NCI-H2029 (cell line): ENCODE results near the gene TNFRSF1A.

Source experiments
- DNase-seq: peaks from one replicate; lab custom pipeline; 2025; lab: John Stamatoyannopoulos, UW

TNFRSF1A gene

DNA sequence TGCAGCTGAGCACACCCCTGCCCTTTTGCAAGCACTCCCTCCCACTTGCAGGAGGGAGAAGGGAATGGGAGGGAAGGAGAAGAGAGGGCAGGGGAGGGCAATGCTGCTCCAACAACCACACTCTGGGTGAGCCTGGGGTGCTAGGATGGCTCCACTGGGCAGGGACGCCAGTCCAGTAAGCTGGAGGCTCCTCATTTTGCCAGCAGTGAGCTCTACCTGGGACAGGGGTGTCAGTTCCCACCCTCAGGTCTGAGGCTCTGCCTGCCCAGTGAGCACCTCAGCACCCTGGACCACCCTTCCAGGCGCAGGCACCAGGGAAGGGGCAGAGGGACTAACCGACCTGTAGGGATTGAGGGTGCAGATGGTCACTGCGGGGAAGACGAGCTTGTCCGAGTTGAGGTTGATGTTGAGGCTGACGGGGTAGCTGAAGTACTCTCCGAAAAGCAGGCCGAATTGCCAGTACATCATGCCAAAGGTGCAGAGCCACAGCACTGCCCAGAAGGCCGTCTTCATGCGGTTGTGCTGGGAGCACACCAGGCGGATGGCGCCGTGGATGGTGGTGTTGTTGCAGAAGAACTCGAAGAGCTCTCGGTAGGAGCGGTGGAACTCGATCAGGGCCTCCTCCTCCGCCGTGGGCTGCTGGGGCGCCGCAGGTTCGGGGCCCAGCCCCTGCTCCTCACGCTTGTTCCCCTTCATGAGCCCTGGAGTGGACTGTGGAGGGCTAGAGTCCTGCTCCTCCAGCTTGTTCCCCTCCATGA lies 32.3 kb upstream of the TNFRSF1A start:
- DNase-seq, result peak; percentile 43

DNA sequence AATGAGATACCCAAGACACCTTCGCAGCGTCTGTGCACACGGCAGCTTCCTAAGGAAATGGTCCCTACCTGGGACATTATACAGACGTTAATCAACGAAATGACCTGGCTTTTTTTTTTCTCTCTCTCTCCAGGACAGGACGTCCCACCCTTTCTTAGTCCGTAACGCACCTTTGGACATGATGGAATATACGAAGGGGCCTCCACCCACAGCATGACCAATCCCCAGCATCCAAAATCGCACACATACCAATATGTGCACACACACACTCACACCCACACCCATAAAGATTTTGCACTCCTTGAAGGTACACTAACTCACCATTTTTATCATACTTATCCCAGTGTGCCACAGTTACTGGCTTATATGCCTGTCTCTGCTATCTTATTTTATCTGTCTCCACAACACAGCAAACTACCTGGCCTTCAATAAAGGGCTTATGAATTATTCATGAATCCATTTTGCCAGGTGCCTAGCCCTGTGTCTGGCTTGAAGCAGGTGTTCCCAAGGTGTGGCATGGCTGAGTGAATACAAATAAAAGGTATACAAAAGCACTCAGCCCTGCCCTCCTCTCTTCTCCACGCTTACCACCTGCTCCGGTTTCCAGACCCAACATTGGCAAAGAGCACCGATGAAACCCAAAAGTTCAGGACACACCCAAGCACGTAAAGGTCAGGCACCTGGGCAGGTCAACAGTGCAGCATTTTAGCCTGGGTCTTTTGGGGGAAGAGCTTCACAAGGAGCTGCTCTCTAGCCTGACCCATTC lies 31.3 kb upstream of the TNFRSF1A start:
- DNase-seq, result peak; percentile 95

DNA sequence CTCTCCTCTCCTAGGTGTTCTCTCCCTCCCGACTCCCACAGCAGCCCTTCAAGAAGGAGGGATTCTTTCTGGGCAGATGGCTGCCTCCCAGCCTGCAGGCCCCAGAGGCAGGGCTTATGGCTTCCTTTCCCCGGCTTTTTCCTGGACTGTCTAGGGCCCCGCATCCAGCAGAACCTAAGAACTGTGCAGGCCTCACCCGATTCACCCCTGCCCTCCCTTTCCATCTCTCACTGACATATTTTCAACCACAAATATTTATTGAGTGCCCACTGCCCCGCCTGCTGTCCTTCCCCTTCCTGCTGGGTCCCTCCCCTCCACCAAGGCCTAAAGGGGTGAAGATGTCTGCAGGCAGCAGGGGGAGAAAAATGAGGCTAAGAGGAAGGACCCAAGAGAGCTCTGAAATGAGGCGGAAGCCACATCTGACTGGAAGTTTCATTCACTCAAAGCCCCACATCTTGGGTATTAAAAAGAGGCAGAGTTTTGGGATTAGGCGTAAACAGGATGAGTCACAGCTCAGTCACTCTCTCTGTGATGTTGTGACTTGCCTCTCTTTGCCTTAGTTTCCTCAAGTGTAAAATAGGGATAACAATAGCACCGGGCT lies 30.6 kb upstream of the TNFRSF1A start:
- peak; percentile 86 for DNase-seq

DNA sequence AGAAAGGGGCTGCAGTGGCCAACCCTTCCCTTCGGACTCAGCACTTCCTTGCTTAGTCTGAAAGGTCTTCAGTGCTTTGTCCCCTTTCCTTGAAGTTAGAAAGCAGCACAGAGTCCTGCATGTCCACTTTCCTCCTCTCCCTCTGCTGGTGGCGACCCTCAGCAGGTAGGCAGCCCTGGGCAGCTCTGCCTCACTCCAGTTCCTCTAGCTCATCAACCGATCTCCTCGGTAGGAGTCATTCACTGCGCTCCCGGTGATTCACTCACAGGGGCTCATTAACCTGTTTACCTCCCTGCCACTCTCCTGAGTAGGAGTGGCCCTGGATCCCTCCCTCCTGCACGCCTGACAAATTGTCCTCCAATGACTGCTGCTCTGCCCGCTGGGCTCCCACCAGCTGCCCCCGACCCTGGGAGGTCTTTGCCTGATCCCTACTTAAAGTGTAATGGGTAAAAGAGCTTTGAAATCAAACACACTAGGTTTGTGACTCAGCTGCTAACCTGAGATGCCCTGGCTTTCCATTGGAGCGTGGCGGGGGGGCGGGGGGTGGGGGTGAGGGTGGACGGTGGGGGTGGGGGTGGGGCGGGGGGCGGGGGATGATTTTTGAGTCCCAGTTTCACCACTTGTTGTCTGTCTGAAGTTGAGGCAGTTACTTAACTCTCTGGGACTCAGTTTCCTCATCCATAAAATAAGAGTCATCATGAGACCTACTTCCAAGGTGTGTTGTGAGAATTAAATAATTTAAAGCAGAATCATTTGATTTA lies 29.3 kb upstream of the TNFRSF1A start:
- peak; percentile 95 for DNase-seq

DNA sequence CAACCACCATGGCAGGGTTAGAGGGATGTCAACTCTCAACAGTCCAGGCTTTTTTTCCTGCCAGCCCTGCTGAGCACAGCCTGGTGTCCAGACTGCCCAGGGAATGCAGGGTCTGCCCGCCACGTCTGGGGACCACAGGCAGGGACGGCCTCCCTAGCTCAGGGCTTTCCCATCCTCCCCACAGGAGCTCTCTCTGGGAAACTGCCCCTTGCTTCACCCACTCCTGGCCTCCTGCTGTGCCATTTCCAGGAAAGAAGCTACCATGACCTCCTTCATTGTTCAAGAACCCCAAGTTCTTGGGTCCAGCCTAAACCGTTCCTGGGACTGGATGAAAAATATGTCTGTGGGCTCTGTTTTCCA lies 28.7 kb upstream of the TNFRSF1A start:
- DNase-seq, result no peak

DNA sequence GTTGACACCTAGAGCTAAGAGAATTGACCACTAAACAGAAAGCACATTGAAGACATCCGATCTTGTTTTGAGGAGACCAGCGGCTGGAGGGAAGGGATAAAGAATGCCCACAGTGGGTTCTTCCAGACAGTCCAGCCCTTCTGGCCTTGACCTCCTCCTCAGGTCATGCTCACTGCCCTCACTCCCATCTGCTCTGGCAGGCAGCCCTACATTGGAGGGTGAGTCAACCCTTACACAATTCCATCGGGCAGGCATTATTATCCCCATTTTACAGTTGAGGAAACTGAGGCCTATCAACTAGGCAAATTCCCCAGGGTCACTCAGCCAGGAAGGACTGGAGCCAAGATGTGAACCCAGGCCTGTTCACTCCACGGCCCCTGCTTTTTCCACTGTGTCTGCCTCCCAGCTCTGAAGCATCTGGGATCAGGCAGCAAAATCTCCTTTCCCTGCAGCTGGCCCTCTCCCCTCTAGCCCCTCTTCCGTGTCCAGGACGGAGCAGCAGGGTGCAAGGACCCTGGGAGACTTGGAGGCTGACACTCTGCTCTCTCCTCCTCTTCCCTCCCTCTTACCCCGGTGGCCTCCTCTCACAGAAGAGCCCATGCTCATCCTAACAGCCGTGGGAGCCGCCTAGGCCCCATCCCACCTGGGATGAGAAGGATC lies 28.2 kb upstream of the TNFRSF1A start:
- no peak for DNase-seq

DNA sequence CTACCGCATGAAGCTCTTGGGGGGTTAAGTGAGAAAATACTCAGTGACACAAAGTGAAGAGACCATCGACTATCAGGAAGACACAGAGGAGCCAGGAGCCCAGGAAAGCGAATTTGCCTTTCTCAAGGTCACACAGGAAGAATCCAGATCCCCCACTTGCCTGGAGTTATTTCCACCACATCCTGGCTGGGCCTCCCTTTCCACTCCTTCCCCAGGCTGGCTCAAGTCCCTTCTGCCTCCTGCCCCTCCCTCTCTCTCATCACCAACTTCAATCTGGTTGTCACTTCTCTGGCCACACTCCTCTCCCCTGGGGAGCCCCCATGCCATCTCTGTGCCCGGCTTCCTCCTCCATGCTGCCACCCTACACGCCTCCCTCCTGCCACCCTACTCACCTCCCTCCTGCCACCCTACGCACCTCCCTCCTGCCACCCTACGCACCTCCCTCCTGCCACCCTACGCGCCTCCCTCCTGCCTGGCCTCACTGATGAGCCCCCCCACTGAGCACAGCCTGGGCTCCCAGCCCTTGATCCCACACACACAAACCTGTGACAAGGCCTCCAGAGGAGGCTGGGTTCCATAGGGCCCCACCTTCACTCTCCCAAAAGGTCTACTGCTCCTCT lies 27.1 kb upstream of the TNFRSF1A start:
- no peak for DNase-seq

DNA sequence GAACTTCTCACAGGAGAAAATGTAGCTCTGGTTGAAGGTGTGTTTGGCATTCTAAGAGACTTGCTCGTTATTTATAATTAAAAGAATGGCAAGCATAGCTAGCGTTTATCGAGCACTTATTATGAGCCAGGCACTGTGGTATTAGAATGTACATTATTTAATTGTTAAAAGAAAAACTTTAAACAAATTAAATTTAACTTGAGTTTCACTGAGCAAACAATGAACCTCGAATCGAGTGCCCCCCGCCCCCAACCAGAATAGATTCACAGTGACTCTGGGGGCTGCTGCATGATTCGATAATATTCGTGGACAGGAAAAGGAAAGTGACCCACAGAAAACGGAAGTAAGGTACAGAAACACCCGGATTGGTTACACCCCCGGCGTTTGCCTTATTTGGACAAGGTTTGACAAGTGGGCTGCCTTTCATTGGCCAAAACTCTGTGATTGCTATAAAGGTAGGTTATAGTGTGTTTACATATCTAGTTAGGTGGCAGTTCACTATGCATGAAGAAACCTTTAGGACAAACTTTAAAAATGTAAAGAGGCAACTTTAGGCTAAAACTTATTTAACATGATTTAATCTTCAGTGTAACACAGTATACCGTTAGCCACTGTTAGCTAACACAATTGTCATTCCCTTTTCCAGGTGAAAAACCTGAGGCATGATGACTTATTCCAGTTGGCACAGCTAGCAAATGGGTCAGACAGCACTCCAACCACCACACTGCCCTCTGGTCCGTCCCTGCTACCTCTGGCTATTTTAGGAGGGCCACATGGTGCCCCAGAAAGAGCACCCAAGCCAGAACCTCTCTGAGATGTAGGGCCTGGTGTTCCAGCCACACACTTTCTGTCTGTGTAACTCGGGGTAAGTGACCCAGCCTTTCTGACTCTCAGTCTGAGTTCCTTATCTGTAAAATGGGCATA lies 26.4 kb upstream of the TNFRSF1A start:
- DNase-seq, result peak; percentile 77

DNA sequence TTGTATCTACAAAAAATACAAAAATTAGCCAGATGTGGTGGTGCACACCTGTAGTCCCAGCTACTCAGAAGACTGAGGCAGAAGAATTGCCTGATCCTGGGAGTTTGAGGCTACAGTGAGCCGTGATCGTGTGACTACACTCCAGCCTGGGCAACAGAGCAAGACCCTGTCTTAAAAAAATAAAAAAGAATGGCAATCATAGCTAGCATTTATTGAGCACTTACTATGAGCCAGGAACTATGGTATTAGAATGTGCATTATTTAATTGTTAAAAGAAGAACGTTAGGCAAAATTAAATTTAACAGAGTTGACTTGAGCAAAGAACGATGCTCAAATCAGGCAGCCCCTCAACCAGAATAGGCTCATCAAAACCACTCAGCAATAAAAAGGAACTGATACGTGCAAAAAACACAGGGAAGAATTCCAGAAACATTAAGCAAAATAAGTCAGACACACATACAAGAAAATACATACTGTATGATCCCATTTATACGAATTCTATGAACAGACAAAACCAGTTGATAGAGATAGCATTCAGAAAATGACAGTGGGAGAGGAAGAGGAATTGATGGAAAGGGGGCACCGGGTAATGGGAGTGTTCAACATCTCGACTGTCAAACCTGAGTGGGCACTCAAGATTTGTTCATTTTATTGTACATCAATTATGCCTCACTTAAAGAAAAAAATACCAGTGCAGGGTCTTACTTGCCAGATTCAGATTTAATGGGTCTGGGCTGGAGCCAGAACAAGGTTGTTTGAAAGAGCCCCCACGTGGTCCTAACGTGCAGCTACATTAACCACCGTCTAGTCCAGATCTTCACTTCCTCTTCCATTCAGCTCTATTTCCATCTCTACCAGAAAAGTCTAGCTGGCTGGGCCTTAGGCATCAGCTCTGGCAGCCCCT lies 25.4 kb upstream of the TNFRSF1A start:
- peak; percentile 39 for DNase-seq

DNA sequence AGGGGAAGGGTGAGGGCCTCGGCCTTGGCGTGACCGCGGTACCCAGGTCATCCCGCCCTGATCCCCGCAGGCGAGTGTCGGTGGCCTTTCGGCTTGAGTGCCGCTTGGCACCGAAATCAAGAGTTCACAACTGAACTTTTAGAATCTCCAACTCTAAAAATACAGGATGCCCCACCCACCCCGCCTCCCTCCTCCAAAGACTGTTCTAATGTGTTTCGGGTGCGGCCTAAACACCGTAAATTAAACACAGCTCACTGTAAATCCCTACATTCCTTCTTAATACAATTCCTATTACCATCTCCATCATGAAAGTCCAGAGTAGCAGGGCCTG lies 22.1 kb upstream of the TNFRSF1A start:
- no peak for DNase-seq

DNA sequence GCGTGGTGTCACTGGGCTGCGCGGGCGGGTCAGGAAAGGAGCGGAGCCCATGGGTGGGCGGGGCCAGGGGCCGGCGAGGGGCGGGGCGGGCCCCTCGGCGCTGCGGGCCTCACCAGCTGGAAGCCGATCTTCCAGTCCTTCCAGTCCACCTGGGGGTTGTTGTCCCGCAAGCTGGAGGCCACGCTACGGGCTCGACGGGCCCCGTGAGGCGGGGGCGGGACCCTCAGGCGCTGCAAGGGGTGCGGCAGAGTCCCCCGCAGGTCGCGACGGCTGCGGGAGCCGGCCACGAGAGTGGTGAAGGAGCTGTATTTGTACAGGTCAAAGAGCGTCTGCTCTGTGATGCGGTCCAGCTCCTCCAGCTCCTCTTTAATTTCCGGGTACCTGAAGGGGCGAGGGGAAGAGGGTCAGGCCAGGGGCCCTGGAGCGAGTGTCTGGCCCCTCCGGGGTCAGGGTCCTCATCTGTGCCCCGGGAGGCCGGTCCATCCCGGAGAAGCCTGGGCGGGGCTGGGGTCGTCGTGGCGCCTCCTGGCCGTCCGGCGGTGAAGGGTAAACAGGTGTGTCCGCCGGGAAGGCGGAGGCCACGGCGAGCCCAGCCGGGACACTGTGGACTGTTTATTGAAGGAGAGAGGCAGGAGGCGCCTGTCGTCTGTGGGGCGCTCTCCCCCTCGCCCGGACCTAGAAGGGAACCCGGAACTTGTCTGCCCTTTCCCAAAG lies 21.6 kb upstream of the TNFRSF1A start:
- DNase-seq, result no peak

DNA sequence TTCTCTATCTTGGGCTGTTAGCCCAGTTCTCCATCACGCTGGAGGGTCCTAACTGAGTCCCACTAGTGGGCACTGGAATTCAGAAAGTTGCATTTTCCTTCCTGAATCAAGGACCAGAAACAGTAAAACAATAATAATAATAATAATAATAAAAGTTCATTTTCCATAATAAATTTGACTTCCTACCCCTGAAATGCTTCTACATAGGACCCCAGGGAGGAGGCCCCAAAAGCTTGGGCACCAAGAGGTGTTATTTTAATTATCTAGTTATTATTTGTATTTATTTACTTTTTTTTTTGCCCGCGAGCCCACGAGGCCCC lies 21.1 kb upstream of the TNFRSF1A start:
- no peak for DNase-seq

DNA sequence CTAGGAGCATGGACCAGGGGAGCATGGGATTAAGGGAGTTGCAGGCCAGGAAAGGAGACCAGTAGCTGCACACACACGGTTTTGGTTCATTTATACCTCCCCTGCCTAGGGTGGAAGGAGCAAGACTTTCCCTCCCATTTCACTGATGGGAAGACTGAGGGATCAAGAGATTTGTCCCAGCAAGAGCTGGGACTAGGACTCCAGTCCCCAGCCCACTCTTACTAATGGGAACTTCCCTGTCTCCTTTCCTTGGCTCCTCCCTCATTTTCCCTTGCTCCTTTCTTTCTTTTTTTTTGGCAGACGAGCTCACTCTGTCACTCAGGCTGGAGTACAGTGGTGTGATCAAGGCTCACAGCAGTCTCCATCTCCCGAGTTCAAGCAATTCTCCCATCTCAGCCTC lies 20.5 kb upstream of the TNFRSF1A start:
- DNase-seq, result no peak

DNA sequence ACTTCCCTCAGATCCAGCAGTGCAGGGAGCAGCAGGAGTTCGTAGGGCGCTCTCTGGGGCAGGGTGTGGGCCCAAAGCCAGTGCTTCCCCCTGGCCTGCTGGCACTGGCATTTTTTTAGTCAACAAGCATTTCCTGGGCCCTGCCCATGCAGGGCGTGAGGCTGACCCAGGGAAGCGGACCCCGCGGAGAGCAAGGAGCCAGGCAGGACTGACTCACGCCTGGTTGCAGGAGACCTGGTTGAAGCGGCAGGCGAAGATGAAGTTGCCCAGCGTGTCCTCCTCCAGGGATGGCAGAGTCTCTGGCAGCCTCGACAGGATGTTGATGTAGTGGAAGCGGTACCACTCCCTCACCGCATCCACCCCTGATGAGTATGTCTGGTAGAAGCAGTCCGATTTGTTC lies 20.0 kb upstream of the TNFRSF1A start:
- no peak for DNase-seq

DNA sequence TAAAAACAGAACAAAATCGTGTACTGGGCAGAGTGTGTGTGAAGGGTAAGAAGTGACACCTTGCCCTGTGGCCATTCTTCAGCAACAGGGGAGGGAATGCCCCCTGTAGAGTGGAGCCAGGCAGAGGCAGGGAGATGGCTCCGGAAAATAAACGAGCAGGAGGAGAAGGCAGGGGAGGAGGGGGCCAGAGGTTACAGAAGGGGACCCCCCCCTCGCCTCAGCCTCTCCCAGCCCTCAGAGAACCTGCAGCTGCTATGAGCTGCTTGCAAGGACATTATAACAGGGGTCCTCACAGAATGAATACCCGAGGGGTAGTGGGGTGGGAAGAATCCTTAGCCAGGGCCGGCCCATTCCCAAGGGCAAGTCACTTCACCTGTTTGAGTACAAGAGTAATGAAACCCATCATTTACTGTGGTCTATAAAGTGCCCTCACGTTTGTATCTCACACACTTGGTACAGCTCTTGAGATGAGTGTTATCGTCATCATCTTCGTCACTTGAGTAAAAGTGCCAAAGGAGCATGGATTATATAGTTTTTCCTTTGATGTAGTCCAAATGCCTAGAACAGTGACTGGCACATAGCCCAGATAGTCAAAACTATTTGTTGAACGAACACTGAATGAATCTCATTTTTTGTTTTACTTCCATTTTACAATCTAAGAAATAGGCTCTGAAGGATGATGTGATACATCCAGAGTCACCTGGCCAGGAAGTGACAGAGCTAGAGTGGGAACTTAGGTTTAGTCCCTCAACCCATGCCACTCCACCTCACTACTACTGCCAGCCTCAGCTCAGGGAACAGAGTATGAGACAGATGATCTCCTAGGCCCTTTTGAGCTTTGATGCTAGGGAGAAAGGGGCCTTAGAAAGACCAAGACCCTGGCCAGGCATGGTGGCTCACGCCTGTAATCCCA lies 19.0 kb upstream of the TNFRSF1A start:
- DNase-seq, result no peak

DNA sequence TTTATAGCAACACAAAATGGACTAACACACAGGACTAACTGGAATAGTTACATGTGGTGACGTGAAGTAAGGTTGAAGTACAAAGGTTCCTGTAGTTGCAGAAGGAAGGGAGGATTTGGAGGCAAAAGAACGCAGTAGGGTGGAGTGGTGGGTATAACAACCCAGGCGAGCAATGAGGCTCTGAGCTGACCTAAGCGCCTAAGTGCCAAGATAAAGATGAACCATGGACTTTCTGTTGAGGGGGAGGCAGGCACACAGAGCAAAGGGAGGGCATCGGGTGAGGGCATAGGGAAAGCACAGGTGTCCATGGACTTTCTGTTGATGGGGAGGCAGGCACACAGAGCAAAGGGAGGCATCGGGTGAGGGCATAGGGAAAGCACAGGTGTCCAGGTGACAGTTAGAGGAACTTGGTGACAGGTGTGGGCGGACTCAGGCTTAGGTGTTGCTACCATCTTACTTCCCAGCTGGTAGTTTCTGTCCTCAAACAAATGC lies 18.2 kb upstream of the TNFRSF1A start:
- DNase-seq, result no peak

DNA sequence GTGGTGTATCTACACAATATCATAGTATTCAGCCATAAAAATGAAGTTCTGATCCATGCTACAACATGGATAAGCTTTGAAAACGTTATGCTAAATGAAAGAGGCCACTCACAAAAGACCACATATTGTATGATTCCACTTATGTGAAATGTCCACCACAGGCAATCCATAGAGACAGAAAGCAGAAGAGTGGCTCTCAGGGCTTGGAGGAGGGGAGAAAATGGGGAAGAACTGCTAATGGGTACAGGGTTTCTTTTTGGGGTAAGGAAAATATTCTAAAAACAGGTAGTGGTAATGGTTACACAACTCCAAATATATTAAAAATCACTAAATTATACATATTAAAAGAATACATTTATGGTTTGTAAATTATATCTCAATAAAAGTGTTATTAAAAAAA lies 17.0 kb upstream of the TNFRSF1A start:
- no peak for DNase-seq

DNA sequence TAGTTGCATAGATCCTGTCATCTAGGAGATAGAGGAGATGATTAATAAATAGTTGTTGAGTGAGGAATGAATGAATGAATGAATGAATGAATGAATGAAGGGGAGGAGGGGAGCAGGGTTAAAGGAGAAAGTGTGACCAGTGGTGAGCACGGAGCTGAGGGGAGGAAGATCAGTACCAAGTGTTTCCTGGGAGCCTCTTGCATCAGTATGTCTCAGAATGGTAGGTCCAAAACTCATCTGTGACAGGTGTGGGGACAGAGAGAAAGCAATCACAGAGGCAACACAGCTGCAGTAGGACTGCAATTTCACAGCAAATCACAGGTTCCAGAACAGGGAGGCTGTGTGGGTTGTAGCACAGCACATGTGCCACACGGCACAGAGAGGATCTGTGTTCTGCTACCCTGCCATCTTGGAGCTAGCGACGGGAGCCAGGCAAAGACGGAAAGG lies 14.5 kb upstream of the TNFRSF1A start:
- no peak for DNase-seq
